Right atrium auricular region (tissue), 2 donors: ENCODE data around the gene JADE1. TPM values are rescaled to one million over a fixed set of nuclear protein-coding genes. Genes with fewer than 3 reads are reported as not detected.

Experiments
- DNase-seq: peaks from one replicate; pipeline ENCODE4 v3.0.0-alpha.2; 2019; ENCODE audit warnings: low spot score
- H3K27ac ChIP-seq, 2 donors: fragments of 200-600 bp; sonication (generic); 1 replicate in 1 of 2; 2 replicates in 1 of 2; pipeline ENCODE4 v1.5.1; 2016 to 2019
- H3K27me3 ChIP-seq, 2 donors: fragments of 200-600 bp; sonication (generic); one replicate each; pipeline versions ENCODE4 v1.5.1 to v1.6.0; 2017 to 2019
- H3K36me3 ChIP-seq: fragments of 200-600 bp; sonication (generic); one replicate; pipeline ENCODE4 v1.5.1; 2016
- H3K4me1 ChIP-seq, 2 donors: fragments of 200-600 bp; sonication (generic); one replicate each; pipeline versions ENCODE4 v1.5.1 to v1.6.0; 2017 to 2019
- H3K4me3 ChIP-seq, 2 donors: fragments of 200-600 bp; sonication (generic); 1 replicate in 1 of 2; 2 replicates in 1 of 2; pipeline ENCODE4 v1.5.1; 2017 to 2019; ENCODE audit warnings: mild to moderate bottlenecking in 1 of 2, moderate library complexity in 1 of 2
- H3K9me3 ChIP-seq, 2 donors: fragments of 200-600 bp; sonication (generic); one replicate each; pipeline ENCODE4 v1.5.1; 2019
- CTCF ChIP-seq, 2 donors: fragments of 200-600 bp; sonication (generic); IDR thresholded peaks; one replicate each; pipeline ENCODE4 v1.5.1; 2019; ENCODE audit warnings: antibody characterized with exemption in 2 of 2
- total RNA-seq, 2 donors: library from RNA; depleted of rRNA; stranded (reverse); fragments of >200 nt; gene quantifications; one replicate each; pipeline ENCODE4 v1.1.0, GENCODE V29; 2016

Gene JADE1
- total RNA-seq, 2 donors from 2014 or later: 15.4 to 34.5 TPM

GRCh38 chr4:128869776-128870509 lies 60.4 kb downstream of the JADE1 start:
- Histone ChIP-seq H3K36me3 (peaks cover 59% of the 10 kb centered on the region), H3K27ac (no peak overlapping the region), H3K4me1 (no peaks in the 10 kb centered on the region), H3K4me3 (no peak overlapping the region), H3K9me3 (no peaks in the 10 kb centered on the region), H3K27me3 (no peaks in the 10 kb centered on the region)
- DNase-seq: no peak
- no peak for TF ChIP-seq CTCF (IDR thresholded peaks at IDR 0.05)

- Histone ChIP-seq H3K27ac (no peak overlapping the region), H3K4me1 (no peaks in the 10 kb centered on the region), H3K4me3 (no peak overlapping the region), H3K9me3 (no peaks in the 10 kb centered on the region), H3K27me3 (no peaks in the 10 kb centered on the region), H3K36me3 (peaks cover 49% of the 10 kb centered on the region)
- DNase-seq: no peak
- TF ChIP-seq CTCF (IDR thresholded peaks at IDR 0.05): no peak
Measured at GRCh38 chr4:128871948-128872347, 62.4 kb downstream of the JADE1 start.

- Histone ChIP-seq H3K27me3 (no peaks in the 10 kb centered on the region), H3K27ac (no peak overlapping the region), H3K4me3 (no peak overlapping the region), H3K36me3 (peaks cover 10% of the 10 kb centered on the region), H3K4me1 (no peaks in the 10 kb centered on the region), H3K9me3 (no peaks in the 10 kb centered on the region)
- no peak for TF ChIP-seq CTCF (IDR thresholded peaks at IDR 0.05)
- no peak for DNase-seq
Measured at GRCh38 chr4:128876200-128876599, 66.7 kb downstream of the JADE1 start.

- Histone ChIP-seq H3K27ac (no peak overlapping the region), H3K9me3 (no peaks in the 10 kb centered on the region), H3K27me3 (no peaks in the 10 kb centered on the region), H3K4me1 (no peaks in the 10 kb centered on the region), H3K36me3 (no peaks in the 10 kb centered on the region), H3K4me3 (no peak overlapping the region)
- no peak for DNase-seq
- TF ChIP-seq CTCF (IDR thresholded peaks at IDR 0.05): no peak
Measured at GRCh38 chr4:128877934-128878333, 68.4 kb downstream of the JADE1 start.

GRCh38 chr4:128879283-128879682 lies 69.8 kb downstream of the JADE1 start:
- no peaks in the 10 kb centered on the region for H3K9me3 ChIP-seq
- no peak overlapping the region for H3K4me3 ChIP-seq
- no peak for TF ChIP-seq CTCF (IDR thresholded peaks at IDR 0.05)
- H3K27ac ChIP-seq: no peak overlapping the region
- DNase-seq: no peak
- no peaks in the 10 kb centered on the region for H3K27me3 ChIP-seq
- no peaks in the 10 kb centered on the region for H3K4me1 ChIP-seq
- no peaks in the 10 kb centered on the region for H3K36me3 ChIP-seq

GRCh38 chr4:128879971-128880370 lies 70.5 kb downstream of the JADE1 start:
- no peaks in the 10 kb centered on the region for H3K4me1 ChIP-seq
- no peaks in the 10 kb centered on the region for H3K27me3 ChIP-seq
- no peaks in the 10 kb centered on the region for H3K36me3 ChIP-seq
- no peak overlapping the region for H3K27ac ChIP-seq
- no peak overlapping the region for H3K4me3 ChIP-seq
- TF ChIP-seq CTCF (IDR thresholded peaks at IDR 0.05): no peak
- no peaks in the 10 kb centered on the region for H3K9me3 ChIP-seq
- DNase-seq: no peak
